Dedifferentiated amniotic fluid mesenchymal stem cell (primary cell): ENCODE data around the gene FOXL2.
"Not testable (repeated sequence)": the region's sequence is repeated elsewhere in the genome, so short reads cannot be mapped to it uniquely, and the experiment has no call there.

Experiments used
- DNase-seq: peaks from one replicate; pipeline ENCODE4 v3.0.0-alpha.2; 2016; ENCODE audit errors: extremely low spot score

FOXL2 gene

DNA sequence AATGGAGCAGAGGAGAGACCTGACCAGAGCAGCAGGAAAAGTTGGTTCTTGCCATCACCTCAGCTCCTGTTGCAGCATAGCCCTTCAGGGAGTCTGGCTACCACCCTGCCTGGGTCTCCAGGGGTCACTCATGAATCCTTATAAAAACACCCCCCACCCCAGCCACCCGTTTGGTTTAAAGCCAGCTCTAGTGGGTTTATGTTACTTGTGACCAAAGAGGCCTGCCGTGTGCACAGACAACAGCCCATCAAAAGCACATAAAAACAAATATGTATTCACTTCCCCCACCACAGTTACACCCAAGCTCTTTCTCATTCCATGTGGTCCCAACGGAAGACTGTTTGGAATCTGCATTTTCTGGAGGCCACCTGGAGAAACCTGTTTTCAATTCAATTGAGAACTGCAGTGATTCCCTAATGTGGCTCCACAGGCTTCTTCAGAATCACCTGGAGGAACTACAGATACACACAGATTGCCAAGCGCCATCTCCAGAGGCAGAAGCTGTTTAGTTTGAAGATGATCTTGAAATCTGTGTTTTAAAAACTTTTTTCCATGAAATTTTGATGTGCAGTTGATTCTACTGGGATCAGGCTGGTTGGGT, 13.8 kb downstream of the FOXL2 start:
- DNase-seq, result no peak

DNA sequence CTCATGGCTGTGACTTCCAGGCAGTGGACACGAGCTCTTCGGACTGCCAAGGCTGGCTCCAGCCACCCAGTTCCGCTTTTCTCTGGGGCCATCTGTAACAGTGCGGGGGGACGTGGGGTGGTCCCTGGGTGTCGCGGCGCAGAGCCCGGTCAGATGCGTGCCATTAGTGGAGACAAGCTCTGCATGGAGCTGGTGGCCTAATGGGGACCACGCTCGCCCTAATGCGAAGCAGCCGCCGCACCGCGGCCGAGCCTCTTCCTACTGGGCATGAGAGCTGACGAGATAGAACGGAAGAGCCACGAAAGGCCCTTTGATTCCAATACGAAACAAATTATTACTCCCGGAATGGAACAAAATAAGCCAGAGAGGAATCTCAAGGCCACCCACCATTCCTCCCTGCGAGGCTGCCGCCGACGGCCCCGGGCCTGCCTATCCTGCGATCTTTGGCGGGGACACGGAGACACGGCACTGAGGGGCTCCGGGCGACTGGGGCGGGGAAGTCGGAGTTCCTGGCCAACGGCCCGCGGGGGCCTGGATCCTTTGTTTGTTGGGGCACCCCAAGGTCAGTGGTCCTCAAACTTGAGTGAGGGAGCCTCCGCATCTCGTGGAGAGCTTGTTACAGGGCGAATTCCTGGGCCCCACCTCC, 18.1 kb downstream of the FOXL2 start:
- DNase-seq, result no peak

DNA sequence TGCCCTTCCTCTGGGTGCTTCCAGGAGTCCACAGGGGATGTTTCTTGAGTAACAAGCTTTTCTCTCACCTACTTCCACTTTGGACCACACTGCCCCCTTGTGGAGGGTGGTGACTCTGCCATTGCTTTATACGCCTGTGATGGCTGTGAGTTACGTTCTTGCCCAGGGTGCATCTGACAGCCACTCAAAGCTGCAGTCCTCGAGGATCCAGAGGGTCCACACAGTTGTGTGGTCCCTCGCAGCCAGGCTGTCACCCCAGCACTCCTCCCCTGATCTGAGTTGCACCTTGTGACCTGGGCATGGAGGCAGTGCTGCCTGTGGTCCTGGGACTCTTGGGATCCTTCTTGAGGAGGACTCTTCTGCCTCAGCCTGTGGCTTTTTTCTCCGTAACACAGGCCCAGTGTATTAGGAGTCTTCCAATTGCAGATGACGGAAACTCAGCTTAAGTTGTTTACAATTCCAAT, 23.4 kb downstream of the FOXL2 start:
- DNase-seq, result peak; percentile 79

DNA sequence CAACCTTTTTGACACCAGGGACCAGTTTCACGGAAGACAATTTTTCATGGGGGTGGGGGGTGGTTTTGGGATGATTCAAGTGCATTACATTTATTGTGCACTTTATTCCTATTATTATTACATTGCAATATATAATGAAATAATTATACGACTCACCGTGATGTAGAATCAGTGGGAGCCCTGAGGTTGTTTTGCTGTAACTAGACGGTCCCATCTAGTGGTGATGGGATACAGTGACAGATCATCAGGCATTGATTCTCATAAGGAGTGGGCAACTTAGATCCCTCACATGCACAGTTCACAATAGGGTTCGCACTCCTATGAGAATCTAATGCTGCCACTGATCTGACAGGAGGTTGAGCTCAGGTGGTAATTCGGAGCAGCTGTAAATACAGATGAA, 24.5 kb downstream of the FOXL2 start:
- not testable (repeated sequence) for DNase-seq

DNA sequence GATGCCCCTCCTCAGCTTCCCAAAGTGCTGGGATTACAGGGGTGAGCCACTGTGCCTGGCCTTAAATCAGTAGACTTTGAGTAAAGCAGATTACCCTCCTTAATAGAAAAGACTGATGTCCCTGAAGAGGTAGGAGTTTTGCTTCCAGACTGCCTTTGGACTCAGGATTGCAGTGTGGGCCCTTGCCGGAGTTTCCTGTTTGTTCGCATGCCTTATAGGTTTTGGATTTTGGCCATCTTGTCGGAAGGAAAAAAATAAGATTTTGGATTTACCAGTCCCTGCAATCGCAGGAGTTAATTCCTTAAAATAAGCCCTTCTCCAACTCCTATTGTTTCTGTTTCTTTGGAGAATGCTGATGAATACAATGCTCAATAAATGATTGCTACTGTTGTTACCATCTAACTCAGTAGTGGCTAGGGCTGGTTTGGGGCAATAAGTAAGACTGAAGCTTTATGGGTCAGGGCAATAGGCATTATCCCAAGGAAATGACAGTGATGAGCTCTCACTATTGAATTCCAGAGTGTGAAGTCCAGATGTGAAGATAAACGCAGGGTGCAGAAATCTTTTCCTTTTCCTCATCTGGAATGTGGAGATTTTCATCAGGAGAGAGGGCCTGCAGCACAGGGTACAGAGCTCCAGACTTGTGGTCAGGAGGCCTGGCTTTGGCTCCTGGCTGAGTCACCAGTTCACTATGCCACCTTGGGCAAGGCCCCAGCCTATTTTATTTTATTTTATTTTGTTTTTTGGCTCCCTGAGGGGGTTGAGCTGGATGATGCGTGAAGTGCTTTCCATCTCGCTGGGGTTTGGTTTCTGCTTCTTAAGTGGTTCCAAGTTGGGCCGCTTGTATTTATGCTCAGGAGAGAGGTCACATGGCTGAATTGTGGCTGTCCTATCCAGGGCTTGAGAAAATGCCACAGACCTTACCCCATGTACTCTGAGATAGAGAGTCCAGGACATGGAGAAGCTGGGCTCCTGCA, 25.3 kb downstream of the FOXL2 start:
- peak; percentile 66 for DNase-seq

DNA sequence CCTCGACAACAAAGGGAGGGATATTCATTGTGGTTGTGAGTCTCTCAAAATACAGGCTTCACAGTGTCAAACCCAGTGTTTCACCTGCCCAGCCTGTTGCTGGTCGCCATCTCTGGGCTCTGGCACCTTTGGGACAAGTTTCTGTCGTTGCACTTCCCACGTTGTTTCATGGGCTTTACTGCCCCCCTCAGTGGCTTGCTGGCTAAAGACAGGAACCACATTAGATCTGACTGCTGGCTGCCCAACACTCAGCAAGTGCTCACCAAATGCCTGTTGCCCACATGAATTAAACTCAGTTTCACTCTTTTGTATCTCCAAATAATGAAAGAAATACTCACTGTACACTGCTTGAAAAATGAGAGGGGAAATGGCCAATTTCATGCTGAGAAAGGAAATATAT, 27.6 kb downstream of the FOXL2 start:
- DNase-seq, result no peak

DNA sequence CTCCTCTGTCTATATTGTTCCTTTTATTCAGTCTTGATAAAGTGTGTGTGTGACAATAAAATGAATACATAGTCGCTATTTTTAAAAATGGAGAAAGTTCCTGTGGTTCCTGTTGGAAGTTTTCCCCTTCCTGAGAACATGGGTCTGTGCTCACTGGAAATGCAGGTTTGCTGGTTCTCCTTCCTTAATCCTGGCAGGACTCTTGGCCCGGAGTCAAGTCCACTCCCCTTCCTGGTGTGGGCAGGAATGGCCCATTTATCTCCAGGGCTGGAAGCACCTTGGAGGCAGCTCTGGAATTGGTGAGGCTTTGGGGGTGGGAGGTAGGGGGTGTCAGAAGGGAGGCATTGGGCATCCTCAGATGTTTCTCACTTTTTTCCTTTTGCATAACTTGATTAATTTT, 30.1 kb downstream of the FOXL2 start:
- DNase-seq, result no peak

DNA sequence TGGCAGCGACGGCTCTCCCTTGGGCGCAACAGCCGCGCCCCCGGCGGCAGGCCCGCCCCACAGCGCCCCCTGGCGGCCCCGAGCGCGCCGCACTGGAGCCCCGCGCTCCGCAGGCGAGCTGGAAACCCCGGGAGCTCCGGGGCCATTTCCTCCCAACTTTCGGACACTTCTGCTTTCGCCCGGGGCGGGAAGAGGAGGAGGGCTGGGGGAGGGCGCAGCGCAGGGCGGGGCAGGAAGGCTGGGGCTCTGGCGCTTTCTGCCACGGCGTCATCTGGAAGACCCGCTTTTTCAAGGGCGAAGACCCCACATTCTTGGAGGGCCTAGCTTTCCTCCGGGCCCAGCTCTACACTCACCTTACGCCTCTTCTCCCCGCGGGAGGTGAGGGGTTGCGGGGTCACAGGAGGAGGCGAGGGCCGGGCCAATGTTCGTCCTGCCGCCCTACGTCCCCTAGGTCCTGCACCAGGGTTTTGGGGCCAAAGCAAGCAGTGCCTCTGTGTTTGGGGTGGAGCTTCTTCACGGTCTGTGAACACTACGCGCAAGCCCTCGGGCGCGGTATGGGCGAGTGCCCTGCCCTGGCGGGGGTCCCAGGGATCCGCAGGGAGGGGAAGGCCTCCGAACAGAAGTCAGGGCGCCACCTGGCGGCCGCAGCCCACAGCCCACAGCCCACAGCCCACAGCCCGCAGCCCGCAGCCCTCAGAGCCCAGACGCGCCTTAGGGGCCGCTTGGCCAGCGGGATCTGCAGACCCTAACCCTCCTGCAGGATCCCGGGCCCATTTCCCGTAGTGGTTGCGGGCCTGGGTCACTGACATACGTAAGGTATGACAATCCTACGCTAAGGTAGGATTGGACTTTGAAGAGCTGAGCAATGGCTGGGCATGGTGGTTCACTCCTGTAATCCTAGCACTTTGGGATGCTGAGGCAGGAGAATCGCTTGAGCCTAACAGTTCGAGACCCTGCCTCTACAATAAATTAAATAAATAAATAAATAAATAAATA, 31.1 kb downstream of the FOXL2 start:
- peak; percentile 88 for DNase-seq

DNA sequence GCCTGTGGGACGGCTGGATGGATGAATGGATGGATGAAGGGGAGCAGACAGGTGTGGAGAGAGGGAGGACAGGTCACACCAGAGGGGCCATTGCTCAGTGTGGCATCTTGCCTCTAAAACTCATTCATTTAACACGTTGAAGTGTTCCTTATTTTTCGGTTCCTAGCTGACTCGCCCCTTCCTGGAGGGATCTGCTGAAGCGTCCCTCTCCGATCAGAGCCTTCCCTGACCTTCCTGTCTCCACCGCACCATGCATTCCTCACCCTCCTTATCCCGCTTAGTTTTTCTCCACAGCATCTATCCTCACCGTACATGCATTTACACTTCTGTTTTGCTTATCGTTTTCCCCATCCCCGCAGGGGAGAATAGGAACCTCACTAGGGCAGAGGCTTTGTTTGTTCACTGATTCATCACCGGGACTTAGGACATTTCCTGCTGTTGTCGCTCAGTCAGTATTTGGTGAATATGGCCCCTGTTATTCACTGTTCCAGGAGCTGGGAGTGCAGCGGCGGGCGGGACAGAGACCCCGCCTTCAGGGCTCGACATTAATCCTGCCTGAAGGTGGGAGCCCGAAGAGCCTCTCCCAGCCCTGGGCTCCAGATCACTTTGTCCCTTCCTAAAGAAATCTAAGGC, 32.0 kb downstream of the FOXL2 start:
- no peak for DNase-seq

DNA sequence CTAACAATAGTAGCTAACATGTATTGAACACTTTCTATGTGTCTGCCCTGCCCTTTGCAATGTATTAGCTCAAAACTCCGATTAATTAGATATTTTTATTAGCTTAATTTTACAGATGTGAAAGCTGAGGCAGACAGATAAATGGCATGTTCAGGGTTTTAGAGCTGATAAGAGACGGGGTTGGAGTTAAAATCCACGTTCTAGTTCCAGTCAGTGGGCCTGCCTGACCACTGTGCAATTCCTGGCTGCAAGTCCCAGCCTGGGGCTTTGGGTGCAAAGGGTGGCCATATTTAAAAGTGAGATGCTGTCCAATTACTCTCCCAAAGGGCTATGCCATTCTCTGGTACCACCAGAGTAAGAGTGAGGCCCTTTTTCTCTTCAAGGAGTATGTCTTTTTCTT, 33.2 kb downstream of the FOXL2 start:
- no peak for DNase-seq

DNA sequence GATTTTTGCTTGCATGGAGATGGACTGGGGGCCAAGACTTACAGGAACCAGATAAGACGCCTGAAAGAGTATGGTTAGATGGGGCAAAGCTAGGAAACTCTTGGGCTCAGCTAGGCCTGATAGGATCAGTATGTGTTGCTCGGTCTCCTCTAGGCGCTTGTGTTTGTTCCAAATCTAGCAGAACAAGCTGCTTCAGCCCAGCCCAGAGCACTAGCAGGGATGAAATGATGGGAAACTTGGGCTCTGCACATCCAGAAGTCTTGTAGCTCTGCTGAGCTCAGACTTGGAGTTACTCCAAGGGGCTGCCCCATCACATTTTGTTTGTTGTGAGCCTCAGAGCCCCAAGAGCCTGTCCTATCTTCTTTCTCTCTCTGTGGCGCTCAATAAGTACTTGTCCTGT, 34.7 kb downstream of the FOXL2 start:
- DNase-seq, result no peak

DNA sequence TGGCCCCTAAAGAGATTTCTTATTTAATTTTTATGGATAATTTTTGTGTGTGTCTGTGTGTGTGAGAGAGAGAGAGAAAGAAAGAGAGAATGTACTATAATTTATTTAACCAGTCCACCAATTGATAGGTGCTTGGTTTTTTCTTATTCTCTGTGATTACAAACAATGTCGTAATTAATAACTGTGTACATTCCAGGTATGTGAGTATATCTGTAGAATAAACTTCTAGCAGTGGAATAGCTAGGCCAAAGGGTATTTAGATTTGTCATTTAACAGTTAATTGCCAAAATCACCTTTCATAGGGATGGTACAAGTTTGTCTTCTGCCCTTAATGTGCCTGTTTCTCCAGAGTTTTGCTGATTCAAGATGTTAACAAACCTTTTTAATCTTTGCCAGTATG, 35.3 kb downstream of the FOXL2 start:
- no peak for DNase-seq

DNA sequence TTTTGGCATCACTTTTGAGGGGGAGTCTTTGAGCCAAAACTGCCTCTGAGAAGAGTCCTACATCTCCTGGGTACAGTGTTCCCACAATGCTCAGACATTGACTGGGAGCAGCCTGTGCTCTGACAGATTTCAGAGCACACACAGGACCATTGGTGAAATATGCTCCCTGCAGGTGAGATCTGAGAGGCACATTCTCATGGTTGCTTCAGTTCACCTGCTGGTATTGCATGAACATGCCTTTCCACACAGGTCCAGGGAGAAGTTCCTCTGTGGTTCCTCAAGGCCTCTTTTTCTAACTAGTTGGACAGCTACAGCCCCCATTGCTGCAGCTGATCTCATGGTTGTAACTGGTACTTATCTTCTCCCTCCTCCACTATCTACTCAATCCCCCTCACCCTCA, 37.0 kb downstream of the FOXL2 start:
- DNase-seq, result no peak

DNA sequence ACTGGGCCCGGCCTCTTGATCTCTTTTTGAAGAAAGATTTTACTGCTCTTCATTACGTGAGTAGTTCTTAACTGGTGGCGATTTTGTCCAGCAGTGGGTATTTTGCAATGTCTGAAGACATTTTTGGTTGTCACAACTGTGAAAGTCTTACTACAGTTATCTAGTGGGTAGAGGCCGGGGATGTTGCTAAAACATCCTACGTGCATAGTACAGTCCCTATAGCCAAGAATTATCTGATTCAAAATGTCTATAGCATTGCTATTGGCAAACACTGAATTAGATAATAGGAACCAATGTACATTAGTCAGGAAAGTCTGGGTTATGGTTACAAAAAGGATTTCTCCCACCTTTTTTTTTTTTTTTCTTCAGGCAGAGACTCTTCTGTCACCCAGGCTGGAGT, 38.1 kb downstream of the FOXL2 start:
- no peak for DNase-seq

DNA sequence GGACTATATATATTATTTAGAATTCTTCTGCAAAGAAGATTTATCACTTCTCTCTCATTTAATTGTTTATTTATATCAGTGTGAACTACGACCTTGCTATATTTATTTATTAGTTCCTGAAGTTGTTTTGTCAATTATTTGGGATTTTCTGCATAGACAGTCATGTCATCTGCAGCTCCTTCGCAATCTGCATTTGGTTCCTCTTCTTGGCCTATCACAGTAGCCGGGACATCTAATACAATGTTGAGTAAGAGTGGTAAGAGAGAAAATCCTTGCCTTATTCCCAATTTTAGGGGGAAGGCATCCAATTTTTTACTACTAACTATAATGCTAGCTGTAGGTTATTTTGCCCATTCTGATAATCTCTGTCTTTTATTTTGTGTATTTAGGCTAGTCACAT, 39.4 kb downstream of the FOXL2 start:
- DNase-seq, result no peak

DNA sequence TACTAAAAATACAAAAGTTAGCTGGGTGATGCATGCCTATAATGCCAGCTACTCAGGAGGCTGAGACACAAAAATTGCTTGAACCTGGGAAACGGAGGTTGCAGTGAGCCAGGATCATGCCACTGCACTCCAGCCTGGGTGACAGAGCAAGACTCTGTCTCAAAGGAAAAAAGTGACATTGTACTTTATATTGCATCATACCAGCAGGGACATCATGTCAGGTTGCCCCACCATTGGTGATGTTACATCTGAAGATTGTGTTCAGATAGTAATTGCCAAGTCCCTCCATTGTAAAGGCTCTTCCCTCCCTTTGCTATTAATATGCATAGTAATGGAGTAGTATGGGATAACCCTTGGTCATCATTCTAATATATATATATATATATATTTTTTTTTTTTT, 44.8 kb downstream of the FOXL2 start:
- no peak for DNase-seq

DNA sequence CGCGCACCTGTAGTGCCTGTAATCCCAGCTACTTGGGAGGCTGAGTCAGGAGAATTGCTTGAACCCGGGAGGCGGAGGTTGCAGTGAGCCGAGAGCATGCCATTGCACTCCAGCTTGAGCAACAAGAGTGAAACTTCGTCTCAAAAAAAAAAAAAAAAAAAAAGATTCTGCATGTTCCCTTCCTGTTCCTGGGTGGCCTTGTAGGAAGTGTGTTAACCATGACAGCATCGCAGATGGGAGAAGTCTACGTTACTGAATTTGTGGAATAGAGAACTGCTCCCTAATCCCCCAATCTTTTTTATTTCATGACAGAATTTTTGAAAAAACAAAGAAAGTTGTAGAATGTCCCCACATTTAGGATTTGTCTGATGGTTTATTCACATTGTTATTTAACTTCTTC, 45.4 kb downstream of the FOXL2 start:
- DNase-seq, result no peak

DNA sequence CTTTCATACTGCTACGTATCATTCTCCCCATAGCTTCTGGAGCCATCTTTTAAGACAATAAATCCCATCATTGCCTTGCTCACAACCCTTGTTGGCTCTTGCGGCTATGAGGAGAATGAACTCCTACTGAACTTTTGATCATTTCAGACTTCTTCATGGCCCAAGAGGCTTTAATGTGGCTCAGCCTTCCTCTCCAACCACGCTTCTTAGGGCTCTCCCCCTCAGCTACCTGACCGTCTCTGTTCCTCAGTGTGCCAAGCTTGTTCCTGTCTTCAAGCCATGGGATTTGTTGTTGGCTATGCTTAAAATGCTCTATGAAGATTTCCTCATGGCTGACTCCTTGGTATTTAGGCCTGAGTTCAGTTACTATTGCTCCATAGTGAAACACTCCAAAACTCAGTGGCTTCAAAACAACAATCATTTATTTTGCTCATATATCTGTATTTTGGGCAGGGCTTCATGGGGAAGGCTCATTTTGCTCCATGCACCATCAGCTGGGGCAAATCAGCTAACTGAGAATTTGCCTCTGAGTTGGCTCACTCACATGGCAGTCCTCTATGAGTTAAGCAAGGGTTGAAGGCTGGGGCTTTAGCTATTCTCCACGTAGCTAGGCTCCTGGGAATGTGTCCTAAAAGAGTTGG, 47.5 kb downstream of the FOXL2 start:
- no peak for DNase-seq

DNA sequence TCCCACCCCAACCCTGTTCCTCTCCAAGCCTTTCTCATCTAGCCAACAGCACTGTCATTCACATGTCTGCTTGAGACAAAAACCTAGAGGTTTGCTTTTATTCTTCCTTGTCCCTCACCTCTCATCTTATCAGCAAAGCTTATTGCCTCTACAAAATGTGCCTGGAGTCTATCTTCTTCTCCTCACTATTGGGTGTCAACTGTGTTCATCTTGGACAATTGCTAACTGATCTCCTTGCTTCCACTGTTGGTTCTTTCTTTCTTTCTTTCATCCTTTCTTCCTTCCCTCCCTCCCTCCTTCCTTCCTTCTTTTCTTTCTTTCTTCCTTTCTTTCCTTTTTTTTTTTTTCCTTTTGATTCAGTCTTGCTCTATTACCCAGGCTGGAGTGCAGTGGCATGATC, 48.2 kb downstream of the FOXL2 start:
- no peak for DNase-seq

DNA sequence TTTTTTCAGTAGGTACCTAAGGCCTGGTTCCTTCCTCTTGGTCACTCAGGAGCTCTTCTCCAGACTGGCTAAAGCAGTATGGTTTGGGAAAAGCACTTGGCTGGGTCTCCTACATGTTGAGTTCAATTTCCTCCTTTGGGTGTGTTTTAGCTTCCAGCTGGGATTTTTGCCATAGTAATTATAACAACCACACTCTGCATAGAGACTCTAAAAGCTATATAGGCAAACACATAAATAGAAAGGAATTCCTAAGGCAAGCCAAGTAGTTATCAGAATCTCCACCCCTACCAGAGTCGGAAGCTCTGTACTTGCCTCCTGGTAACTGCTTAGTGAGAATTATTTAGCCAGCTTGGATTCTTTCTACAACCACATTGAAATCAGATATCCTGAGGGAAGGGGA, 48.6 kb downstream of the FOXL2 start:
- DNase-seq, result peak; percentile 67
